Skeletal muscle tissue (tissue), 4 donors: Measurements from ENCODE around the gene WDFY1. TPM values are rescaled to one million over a fixed set of nuclear protein-coding genes. Genes with fewer than 3 reads are reported as not detected.

ENCODE experiments used
- H3K27ac ChIP-seq: one replicate; pipeline ENCODE4 v1.7.0; 2013; ENCODE audit warnings: mild to moderate bottlenecking, low read depth, low read length, inconsistent platforms
- H3K27me3 ChIP-seq, 3 donors: one replicate each; pipeline ENCODE4 v1.7.0; 2013; ENCODE audit warnings: low read length in 3 of 3; ENCODE audit not compliant: control insufficient read depth in 3 of 3, insufficient read depth in 3 of 3
- H3K36me3 ChIP-seq, 3 donors: one replicate each; pipeline ENCODE4 v1.7.0; 2013; ENCODE audit warnings: low read length in 3 of 3; ENCODE audit not compliant: control insufficient read depth in 3 of 3, insufficient read depth in 3 of 3
- H3K4me1 ChIP-seq, 3 donors: one replicate each; pipeline ENCODE4 v1.7.0; 2013; ENCODE audit warnings: low read length in 3 of 3, mild to moderate bottlenecking in 3 of 3; ENCODE audit not compliant: control insufficient read depth in 3 of 3, insufficient read depth in 3 of 3
- H3K4me3 ChIP-seq, 3 donors: one replicate each; pipeline ENCODE4 v1.7.0; 2013; ENCODE audit warnings: low read length in 3 of 3
- H3K9ac ChIP-seq, 3 donors: one replicate each; pipeline ENCODE4 v1.7.0; 2013; ENCODE audit warnings: low read length in 3 of 3, mild to moderate bottlenecking in 3 of 3, moderate library complexity in 2 of 3, low read depth in 1 of 3
- H3K9me3 ChIP-seq, 3 donors: one replicate each; pipeline ENCODE4 v1.7.0; 2013; ENCODE audit warnings: low read length in 3 of 3; ENCODE audit not compliant: control insufficient read depth in 3 of 3
- total RNA-seq: library from RNA; depleted of rRNA; stranded (reverse); fragments of >200 nt; gene quantifications from one replicate; pipeline ENCODE4 v1.2.3, GENCODE V29; 2014
- donor health status: Osteomylitis.

WDFY1 gene
- total RNA-seq, 1 donor from 2014 or later: 38.1 TPM

- H3K36me3 ChIP-seq: peaks cover 0 to 13% (median 9%) of the 10 kb centered on the region in 3 donors
- H3K27me3 ChIP-seq: no peaks in the 10 kb centered on the region
- no peak overlapping the region for H3K4me3 ChIP-seq
- H3K4me1 ChIP-seq: peaks cover 9 to 19% (median 12%) of the 10 kb centered on the region in 3 donors
- H3K9ac ChIP-seq: no peak overlapping the region
- H3K27ac ChIP-seq: no peak overlapping the region
- H3K9me3 ChIP-seq: no peaks in the 10 kb centered on the region
Measured at GRCh38 chr2:223918671-223919134, 26.4 kb downstream of the WDFY1 start.

GRCh38 chr2:223916181-223916920 lies 28.8 kb downstream of the WDFY1 start:
- Histone ChIP-seq H3K4me1 (peaks cover 5 to 14% (median 7%) of the 10 kb centered on the region in 3 donors), H3K9ac (no peak overlapping the region), H3K27ac (no peak overlapping the region), H3K4me3 (no peak overlapping the region), H3K36me3 (peaks cover 0 to 13% (median 13%) of the 10 kb centered on the region in 3 donors), H3K27me3 (no peaks in the 10 kb centered on the region), H3K9me3 (no peaks in the 10 kb centered on the region)

GRCh38 chr2:223915071-223915470 lies 30.1 kb downstream of the WDFY1 start:
- H3K36me3 ChIP-seq: peaks cover 0 to 13% (median 13%) of the 10 kb centered on the region in 3 donors
- no peak overlapping the region for H3K9ac ChIP-seq
- no peak overlapping the region for H3K27ac ChIP-seq
- H3K4me3 ChIP-seq: no peak overlapping the region
- no peaks in the 10 kb centered on the region for H3K9me3 ChIP-seq
- H3K4me1 ChIP-seq: peaks cover 5 to 13% (median 5%) of the 10 kb centered on the region in 3 donors
- H3K27me3 ChIP-seq: no peaks in the 10 kb centered on the region

GRCh38 chr2:223914324-223914723 lies 30.8 kb downstream of the WDFY1 start:
- Histone ChIP-seq H3K4me3 (no peak overlapping the region), H3K36me3 (peaks cover 0 to 13% (median 13%) of the 10 kb centered on the region in 3 donors), H3K9ac (no peak overlapping the region), H3K27me3 (no peaks in the 10 kb centered on the region), H3K9me3 (no peaks in the 10 kb centered on the region), H3K27ac (no peak overlapping the region), H3K4me1 (peaks cover 2 to 13% (median 3%) of the 10 kb centered on the region in 3 donors)

- Histone ChIP-seq H3K4me1 (peaks cover 6 to 9% (median 6%) of the 10 kb centered on the region in 3 donors), H3K9ac (no peak overlapping the region), H3K27me3 (no peaks in the 10 kb centered on the region), H3K36me3 (peaks cover 0 to 7% (median 0%) of the 10 kb centered on the region in 3 donors), H3K9me3 (no peaks in the 10 kb centered on the region), H3K27ac (no peak overlapping the region), H3K4me3 (no peak overlapping the region)
Measured at GRCh38 chr2:223909001-223909741, 36.0 kb downstream of the WDFY1 start.

GRCh38 chr2:223908304-223908998 lies 36.7 kb downstream of the WDFY1 start:
- no peak overlapping the region for H3K9ac ChIP-seq
- no peak overlapping the region for H3K4me3 ChIP-seq
- H3K27ac ChIP-seq: no peak overlapping the region
- no peaks in the 10 kb centered on the region for H3K9me3 ChIP-seq
- peaks cover 0 to 7% (median 2%) of the 10 kb centered on the region in 3 donors for H3K36me3 ChIP-seq
- peaks cover 6 to 9% (median 6%) of the 10 kb centered on the region in 3 donors for H3K4me1 ChIP-seq
- H3K27me3 ChIP-seq: no peaks in the 10 kb centered on the region

- Histone ChIP-seq H3K36me3 (peaks cover 3 to 13% (median 7%) of the 10 kb centered on the region in 3 donors), H3K27me3 (no peaks in the 10 kb centered on the region), H3K9me3 (no peaks in the 10 kb centered on the region), H3K9ac (no peak overlapping the region), H3K4me3 (no peak overlapping the region), H3K27ac (no peak overlapping the region), H3K4me1 (peaks cover 6 to 9% (median 6%) of the 10 kb centered on the region in 3 donors)
Measured at GRCh38 chr2:223905996-223906395, 39.1 kb downstream of the WDFY1 start.

- H3K36me3 ChIP-seq: peaks cover 16 to 29% (median 24%) of the 10 kb centered on the region in 3 donors
- H3K4me3 ChIP-seq: no peak overlapping the region
- H3K4me1 ChIP-seq: no peaks in the 10 kb centered on the region
- H3K9ac ChIP-seq: no peak overlapping the region
- H3K27ac ChIP-seq: no peak overlapping the region
- no peaks in the 10 kb centered on the region for H3K9me3 ChIP-seq
- H3K27me3 ChIP-seq: no peaks in the 10 kb centered on the region
Measured at GRCh38 chr2:223901854-223902253, 43.3 kb downstream of the WDFY1 start.

- H3K4me3 ChIP-seq: no peak overlapping the region
- H3K27me3 ChIP-seq: no peaks in the 10 kb centered on the region
- no peaks in the 10 kb centered on the region for H3K4me1 ChIP-seq
- H3K27ac ChIP-seq: no peak overlapping the region
- no peaks in the 10 kb centered on the region for H3K9me3 ChIP-seq
- peaks cover 16 to 29% (median 24%) of the 10 kb centered on the region in 3 donors for H3K36me3 ChIP-seq
- H3K9ac ChIP-seq: no peak overlapping the region
Measured at GRCh38 chr2:223901311-223901710, 43.8 kb downstream of the WDFY1 start.
